H9 (cell line): Measurements from ENCODE around the gene THEMIS. TPM values are rescaled to one million over a fixed set of nuclear protein-coding genes. Genes with fewer than 3 reads are reported as not detected.

ENCODE experiments used
- DNase-seq: peaks from one replicate; pipeline ENCODE4 v3.0.0-alpha.2; 2017
- H2AFZ ChIP-seq: one replicate; pipeline ENCODE4 v1.6.1; 2013; ENCODE audit warnings: mild to moderate bottlenecking, low read length, control low read depth, moderate library complexity
- H2AK5ac ChIP-seq: 2 replicates; pipeline ENCODE4 v1.6.1; 2013; ENCODE audit warnings: low read length, control low read depth, mixed read lengths; ENCODE audit not compliant: insufficient read length
- H2BK120ac ChIP-seq: one replicate; pipeline ENCODE4 v1.6.1; 2013; ENCODE audit warnings: low read depth, mild to moderate bottlenecking, low read length, control low read depth, inconsistent platforms; ENCODE audit not compliant: poor library complexity, severe bottlenecking
- H2BK12ac ChIP-seq: 2 replicates; pipeline ENCODE4 v1.6.1; 2013; ENCODE audit warnings: low read length, control low read depth, mixed read lengths, low read depth; ENCODE audit not compliant: insufficient read length
- H2BK15ac ChIP-seq: 2 replicates; pipeline ENCODE4 v1.6.1; 2013; ENCODE audit warnings: low read depth, low read length, control low read depth
- H2BK20ac ChIP-seq: one replicate; pipeline ENCODE4 v1.6.1; 2013; ENCODE audit warnings: low read depth, mild to moderate bottlenecking, low read length, control low read depth, inconsistent platforms; ENCODE audit not compliant: poor library complexity, severe bottlenecking
- H2BK5ac ChIP-seq: 2 replicates; pipeline ENCODE4 v1.6.1; 2013; ENCODE audit warnings: low read length, control low read depth, mixed read lengths; ENCODE audit not compliant: insufficient read length
- H3K14ac ChIP-seq: 2 replicates; pipeline ENCODE4 v1.6.1; 2013; ENCODE audit warnings: low read length, control low read depth; ENCODE audit not compliant: insufficient read depth
- H3K18ac ChIP-seq: 2 replicates; pipeline ENCODE4 v1.6.1; 2013; ENCODE audit warnings: low read depth, mild to moderate bottlenecking, mixed read lengths, low read length, control low read depth; ENCODE audit not compliant: insufficient read length
- H3K23ac ChIP-seq: 2 replicates; pipeline ENCODE4 v1.6.1; 2013; ENCODE audit warnings: low read length, control low read depth, mixed read lengths, low read depth; ENCODE audit not compliant: insufficient read length
- H3K23me2 ChIP-seq: 2 replicates; pipeline ENCODE4 v1.6.1; 2013; ENCODE audit warnings: low read depth, mild to moderate bottlenecking, mixed read lengths, low read length, control low read depth; ENCODE audit not compliant: insufficient read length, poor library complexity, severe bottlenecking
- H3K27ac ChIP-seq: 2 replicates; pipeline ENCODE4 v1.5.1; 2013; ENCODE audit warnings: low read length, control low read depth, mixed read lengths, low read depth; ENCODE audit not compliant: insufficient read length
- H3K27me3 ChIP-seq: 2 replicates; pipeline ENCODE4 v1.6.1; 2013; ENCODE audit warnings: low read length, control low read depth, inconsistent platforms; ENCODE audit not compliant: insufficient read depth
- H3K4ac ChIP-seq: 2 replicates; pipeline ENCODE4 v1.6.1; 2013; ENCODE audit warnings: low read depth, mild to moderate bottlenecking, control low read depth, inconsistent platforms, low read length, moderate library complexity
- H3K4me1 ChIP-seq: 2 replicates; pipeline ENCODE4 v1.6.1; 2013; ENCODE audit warnings: low read length, control low read depth, inconsistent platforms; ENCODE audit not compliant: insufficient read depth
- H3K4me2 ChIP-seq: 2 replicates; pipeline ENCODE4 v1.6.1; 2013; ENCODE audit warnings: low read length, control low read depth, mixed read lengths; ENCODE audit not compliant: insufficient read length, insufficient read depth
- H3K56ac ChIP-seq: 2 replicates; pipeline ENCODE4 v1.6.1; 2013; ENCODE audit warnings: low read depth, mild to moderate bottlenecking, mixed read lengths, low read length, control low read depth; ENCODE audit not compliant: insufficient read length
- H3K79me1 ChIP-seq: 2 replicates; pipeline ENCODE4 v1.6.1; 2013; ENCODE audit warnings: low read depth, mild to moderate bottlenecking, moderate library complexity, low read length, control low read depth, inconsistent platforms; ENCODE audit not compliant: insufficient read depth, poor library complexity, severe bottlenecking
- H3K79me2 ChIP-seq: 2 replicates; pipeline ENCODE4 v1.6.1; 2013; ENCODE audit warnings: low read length, control low read depth, inconsistent platforms; ENCODE audit not compliant: insufficient read depth
- H3K9ac ChIP-seq: 2 replicates; pipeline ENCODE4 v1.6.1; 2013; ENCODE audit warnings: low read length, control low read depth, mixed read lengths; ENCODE audit not compliant: insufficient read length; ENCODE audit errors: extremely low read depth
- H3K9me3 ChIP-seq: one replicate; pipeline ENCODE4 v1.6.1; 2013; ENCODE audit warnings: low read depth, low read length, inconsistent platforms; ENCODE audit not compliant: control insufficient read depth
- H3T11ph ChIP-seq: one replicate; pipeline ENCODE4 v1.6.1; 2013; ENCODE audit warnings: mild to moderate bottlenecking, low read length, control low read depth, inconsistent platforms
- H4K20me1 ChIP-seq: one replicate; pipeline ENCODE4 v1.6.1; 2013; ENCODE audit not compliant: control insufficient read depth, insufficient read length, insufficient read depth
- H4K5ac ChIP-seq: 2 replicates; pipeline ENCODE4 v1.6.1; 2013; ENCODE audit warnings: low read depth, mild to moderate bottlenecking, mixed read lengths, low read length, control low read depth; ENCODE audit not compliant: insufficient read length
- H4K8ac ChIP-seq: replicated peaks from 2 replicates; pipeline ENCODE4 v1.6.1; 2013; ENCODE audit warnings: low read length, control low read depth, mixed read lengths, low read depth; ENCODE audit not compliant: insufficient read length
- H4K91ac ChIP-seq: 2 replicates; pipeline ENCODE4 v1.6.1; 2013; ENCODE audit warnings: low read depth, mild to moderate bottlenecking, moderate library complexity, mixed read lengths, low read length, control low read depth; ENCODE audit not compliant: insufficient read length
- H3K27ac Mint-ChIP-seq, 3 experiments: 2 replicates in 2 of 3; 3 replicates in 1 of 3; pipeline ENCODE4 v1.8.0; 2020 to 2021; ENCODE audit warnings: mixed read lengths in 3 of 3, mild to moderate bottlenecking in 1 of 3, moderate library complexity in 1 of 3
- H3K27me3 Mint-ChIP-seq: 2 replicates; pipeline ENCODE4 v1.8.0; 2021; ENCODE audit warnings: low read depth, mild to moderate bottlenecking, moderate library complexity, mixed read lengths
- H3K36me3 Mint-ChIP-seq, 3 experiments: 2 replicates in 2 of 3; 3 replicates in 1 of 3; pipeline ENCODE4 v1.8.0; 2020 to 2021; ENCODE audit warnings: low read depth in 3 of 3, mixed read lengths in 3 of 3; ENCODE audit not compliant: insufficient read depth in 1 of 3
- H3K4me1 Mint-ChIP-seq, 2 experiments: 2 replicates each; pipeline ENCODE4 v1.8.0; 2020; ENCODE audit warnings: mixed read lengths in 2 of 2
- H3K4me3 Mint-ChIP-seq, 2 experiments: 2 replicates in 1 of 2; 3 replicates in 1 of 2; pipeline ENCODE4 v1.8.0; 2020 to 2021; ENCODE audit warnings: mild to moderate bottlenecking in 2 of 2, mixed read lengths in 2 of 2, moderate library complexity in 1 of 2
- H3K9me3 Mint-ChIP-seq, 2 experiments: 2 replicates in 1 of 2; 3 replicates in 1 of 2; pipeline ENCODE4 v1.8.0; 2020; ENCODE audit warnings: mild to moderate bottlenecking in 2 of 2, mixed read lengths in 2 of 2, moderate library complexity in 1 of 2
- total RNA-seq: library from RNA; stranded (reverse); gene quantifications from 2 replicates; pipeline ENCODE4 v1.2.1, GENCODE V29; 2021
- TF ChIP-seq, protein P1 (sequence below): fragments of 200-600 bp; sonication (generic); conservative IDR thresholded peaks from 3 replicates; pipeline ENCODE4 v1.8.0; 2021; ENCODE audit warnings: antibody characterized with exemption, mild to moderate bottlenecking

The THEMIS gene
- total RNA-seq, 1 experiment from 2014 or later = not detected

DNA sequence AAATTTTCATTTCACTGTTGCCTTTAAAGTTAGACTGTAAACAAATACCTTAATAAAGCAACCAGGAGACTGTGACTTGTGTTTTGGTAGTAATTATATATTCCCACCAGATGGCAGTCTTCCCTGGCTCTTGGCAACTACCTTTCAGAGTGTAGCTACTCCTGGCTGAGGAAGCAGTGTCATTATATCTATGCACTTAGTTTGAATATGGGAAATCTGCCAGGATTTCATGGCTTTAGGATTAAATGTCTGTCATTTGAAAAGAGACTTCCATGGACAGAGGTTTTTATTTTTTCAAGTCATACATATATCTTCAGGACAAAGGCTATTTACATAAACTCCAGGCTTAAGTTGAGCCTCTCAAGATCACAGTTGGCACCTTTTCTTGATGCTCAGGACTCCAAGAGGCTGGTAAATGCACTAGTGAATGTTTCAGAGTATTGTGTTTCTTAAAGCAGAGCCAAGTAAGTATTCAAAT lies 163.8 kb downstream of the THEMIS start:
- Mint-ChIP-seq H3K27me3 (no peaks in the 10 kb centered on the region), H3K4me1 (peaks cover 3 to 4% of the 10 kb centered on the region in 2 experiments; a peak in 2 of 4 replicates), H3K4me3 (no peak overlapping the region), H3K36me3 (no peaks in the 10 kb centered on the region), H3K27ac (no peak overlapping the region), H3K9me3 (no peaks in the 10 kb centered on the region)
- Histone ChIP-seq H3K4me2 (no peak overlapping the region), H3K4ac (no peak overlapping the region), H4K8ac (no peak overlapping the region), H3K9ac (no peak overlapping the region), H2AK5ac (no peak overlapping the region), H3K56ac (no peak overlapping the region), H3K27me3 (no peaks in the 10 kb centered on the region), H4K20me1 (no peaks in the 10 kb centered on the region), H3K9me3 (no peaks in the 10 kb centered on the region), H3T11ph (no peak overlapping the region), H4K5ac (no peak overlapping the region), H2BK15ac (no peak overlapping the region), H4K91ac (no peak overlapping the region), H2BK120ac (no peak overlapping the region), H3K27ac (no peak overlapping the region), H3K4me1 (no peaks in the 10 kb centered on the region), H3K23me2 (no peaks in the 10 kb centered on the region), H3K18ac (no peak overlapping the region), H3K79me1 (no peaks in the 10 kb centered on the region), H3K79me2 (no peaks in the 10 kb centered on the region), H2BK12ac (no peak overlapping the region), H3K14ac (no peak overlapping the region), H2AFZ (no peak overlapping the region), H2BK5ac (no peak overlapping the region), H2BK20ac (no peak overlapping the region), H3K23ac (no peak overlapping the region)
- TF ChIP-seq, protein P1, sequence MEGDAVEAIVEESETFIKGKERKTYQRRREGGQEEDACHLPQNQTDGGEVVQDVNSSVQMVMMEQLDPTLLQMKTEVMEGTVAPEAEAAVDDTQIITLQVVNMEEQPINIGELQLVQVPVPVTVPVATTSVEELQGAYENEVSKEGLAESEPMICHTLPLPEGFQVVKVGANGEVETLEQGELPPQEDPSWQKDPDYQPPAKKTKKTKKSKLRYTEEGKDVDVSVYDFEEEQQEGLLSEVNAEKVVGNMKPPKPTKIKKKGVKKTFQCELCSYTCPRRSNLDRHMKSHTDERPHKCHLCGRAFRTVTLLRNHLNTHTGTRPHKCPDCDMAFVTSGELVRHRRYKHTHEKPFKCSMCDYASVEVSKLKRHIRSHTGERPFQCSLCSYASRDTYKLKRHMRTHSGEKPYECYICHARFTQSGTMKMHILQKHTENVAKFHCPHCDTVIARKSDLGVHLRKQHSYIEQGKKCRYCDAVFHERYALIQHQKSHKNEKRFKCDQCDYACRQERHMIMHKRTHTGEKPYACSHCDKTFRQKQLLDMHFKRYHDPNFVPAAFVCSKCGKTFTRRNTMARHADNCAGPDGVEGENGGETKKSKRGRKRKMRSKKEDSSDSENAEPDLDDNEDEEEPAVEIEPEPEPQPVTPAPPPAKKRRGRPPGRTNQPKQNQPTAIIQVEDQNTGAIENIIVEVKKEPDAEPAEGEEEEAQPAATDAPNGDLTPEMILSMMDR = peak; percentile 82
- no peak for DNase-seq
